GM12878 (cell line): Measurements from ENCODE around the gene ACRBP. TPM values are rescaled to one million over a fixed set of nuclear protein-coding genes. Genes with fewer than 3 reads are reported as not detected.

Experiments
- CBFB ChIP-seq: IDR thresholded peaks from 2 replicates; pipeline ENCODE4 v1.6.1; 2016; ENCODE audit warnings: antibody characterized with exemption, low read depth
- IKZF1 ChIP-seq: fragments of 450-650 bp; conservative IDR thresholded peaks from 2 replicates; pipeline ENCODE4 v1.6.1; 2017; ENCODE audit warnings: antibody characterized with exemption, mild to moderate bottlenecking
- NRF1 ChIP-seq: conservative IDR thresholded peaks from 2 replicates; pipeline ENCODE4 v1.6.1; 2011; ENCODE audit warnings: mild to moderate bottlenecking, low read depth, low read length, improper control_type of control experiment
- POLR2AphosphoS2 ChIP-seq: IDR thresholded peaks from 2 replicates; pipeline ENCODE4 v1.6.1; 2011; ENCODE audit warnings: low read depth, mild to moderate bottlenecking, low read length, improper control_type of control experiment, moderate library complexity
- SIN3A ChIP-seq: IDR thresholded peaks from 2 replicates; pipeline ENCODE4 v1.6.1; 2012; ENCODE audit warnings: low read depth, low read length, improper control_type of control experiment
- SMAD1 ChIP-seq: fragments of 450-650 bp; IDR thresholded peaks from 2 replicates; pipeline ENCODE4 v1.6.1; 2018; ENCODE audit warnings: mild to moderate bottlenecking, low read depth; ENCODE audit not compliant: partially characterized antibody
- polyA plus RNA-seq, 11 experiments: library from polyadenylated mRNA; depleted of rRNA in 4 of 11; unstranded in 6 of 11; stranded (reverse) in 5 of 11; fragments of >200 nt; fragmentation: Nextera tagmentation in 4 of 11; fragmentation: Illumina TruSeq in 1 of 11; extraction: Ambion mirVana in 4 of 11; extraction: Trizol in 1 of 11; gene quantifications; 1 replicate in 1 of 11; 2 replicates in 10 of 11; pipeline versions ENCODE4 v1.2.1 to v1.2.3, GENCODE V29; 2011 to 2016; ENCODE audit warnings: inconsistent platforms in 2 of 11, missing spikeins in 2 of 11, low read depth in 1 of 11
- total RNA-seq, 4 experiments: library from RNA; depleted of rRNA in 3 of 4; stranded (reverse); fragments of >200 nt in 3 of 4; fragmentation: Illumina TruSeq in 1 of 4; extraction: Trizol in 1 of 4; gene quantifications; 2 replicates each; pipeline versions ENCODE4 v1.2.1 to v1.2.3, GENCODE V29; 2013 to 2021
- TF ChIP-seq, protein P1 (sequence below): fragments of 450-650 bp; formaldehyde crosslinking; IDR thresholded peaks from 2 replicates; pipeline ENCODE4 v1.5.0; 2022; ENCODE audit warnings: mild to moderate bottlenecking, missing genetic modification characterization
- TF ChIP-seq, protein P2 (sequence below): fragments of 450-650 bp; IDR thresholded peaks from 2 replicates; pipeline ENCODE4 v1.6.1; 2016; ENCODE audit warnings: mild to moderate bottlenecking
- TF ChIP-seq, protein P3 (sequence below): fragments of 450-650 bp; IDR thresholded peaks from 2 replicates; pipeline ENCODE4 v1.6.1; 2017; ENCODE audit warnings: mild to moderate bottlenecking, moderate library complexity
- TF ChIP-seq, protein P4 (sequence below): fragments of 450-650 bp; IDR thresholded peaks from 2 replicates; pipeline ENCODE4 v1.6.1; 2018; ENCODE audit warnings: borderline replicate concordance, mild to moderate bottlenecking; ENCODE audit not compliant: partially characterized antibody
- TF ChIP-seq, protein P5 (sequence below): fragments of 450-650 bp; IDR thresholded peaks from 2 replicates; pipeline ENCODE4 v1.6.1; 2016; ENCODE audit warnings: mild to moderate bottlenecking
- TF ChIP-seq, protein P6 (sequence below): fragments of 450-650 bp; IDR thresholded peaks from 2 replicates; pipeline ENCODE4 v1.6.1; 2017; ENCODE audit warnings: low read depth, mild to moderate bottlenecking, moderate library complexity

ACRBP gene
- total and polyA plus RNA-seq, 10 of the 15 experiments (the other 5 are each of a cell fraction or from before 2014, with no cell fraction given): 0.54 to 1.4 (median 0.87) TPM

DNA sequence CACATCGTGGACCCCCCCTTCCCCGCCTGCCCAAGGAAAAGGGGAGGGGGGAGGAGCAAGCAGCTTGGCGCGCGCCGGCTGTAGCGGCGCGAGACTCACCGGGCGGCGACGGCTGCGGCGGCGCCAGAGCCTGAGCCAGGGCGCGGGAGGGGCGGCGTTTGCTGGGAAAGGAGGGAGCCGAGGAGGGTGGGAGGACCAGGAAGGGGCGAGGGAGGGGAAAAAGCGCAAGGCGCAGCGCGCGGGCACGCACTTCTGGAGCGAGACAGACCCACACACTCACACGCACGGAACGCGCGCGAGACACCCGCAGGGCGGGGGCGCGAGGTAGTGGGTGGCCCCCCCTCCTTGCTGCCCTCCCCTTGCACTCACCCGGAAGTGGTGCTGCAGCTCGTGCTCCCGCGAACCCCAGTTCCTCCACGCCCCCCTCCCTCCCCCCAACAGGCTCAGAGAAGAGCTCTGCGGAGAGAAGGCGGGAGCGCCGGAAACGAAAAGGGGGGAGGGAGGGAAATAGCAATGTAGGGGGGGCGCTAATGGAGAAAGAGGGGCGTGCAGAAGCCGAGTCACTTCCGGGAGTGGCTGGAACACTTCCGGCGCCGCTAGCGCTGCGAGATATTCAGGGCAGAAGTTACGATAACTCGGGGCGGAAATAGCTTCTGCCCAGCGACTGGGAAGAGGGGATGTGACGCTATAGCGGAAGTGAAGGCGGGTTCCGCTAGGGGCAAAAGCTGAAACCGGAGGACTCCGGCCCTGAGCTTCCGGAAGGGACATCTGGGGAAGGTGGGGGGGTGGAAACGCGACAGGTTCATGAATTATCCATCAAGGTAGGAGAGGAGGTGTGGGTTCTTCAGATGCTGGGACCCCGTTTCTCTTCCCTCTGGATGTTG is 42.0 kb upstream of the ACRBP start, which contains the start of gene ZNF384 (continued):
- TF ChIP-seq, protein P1, sequence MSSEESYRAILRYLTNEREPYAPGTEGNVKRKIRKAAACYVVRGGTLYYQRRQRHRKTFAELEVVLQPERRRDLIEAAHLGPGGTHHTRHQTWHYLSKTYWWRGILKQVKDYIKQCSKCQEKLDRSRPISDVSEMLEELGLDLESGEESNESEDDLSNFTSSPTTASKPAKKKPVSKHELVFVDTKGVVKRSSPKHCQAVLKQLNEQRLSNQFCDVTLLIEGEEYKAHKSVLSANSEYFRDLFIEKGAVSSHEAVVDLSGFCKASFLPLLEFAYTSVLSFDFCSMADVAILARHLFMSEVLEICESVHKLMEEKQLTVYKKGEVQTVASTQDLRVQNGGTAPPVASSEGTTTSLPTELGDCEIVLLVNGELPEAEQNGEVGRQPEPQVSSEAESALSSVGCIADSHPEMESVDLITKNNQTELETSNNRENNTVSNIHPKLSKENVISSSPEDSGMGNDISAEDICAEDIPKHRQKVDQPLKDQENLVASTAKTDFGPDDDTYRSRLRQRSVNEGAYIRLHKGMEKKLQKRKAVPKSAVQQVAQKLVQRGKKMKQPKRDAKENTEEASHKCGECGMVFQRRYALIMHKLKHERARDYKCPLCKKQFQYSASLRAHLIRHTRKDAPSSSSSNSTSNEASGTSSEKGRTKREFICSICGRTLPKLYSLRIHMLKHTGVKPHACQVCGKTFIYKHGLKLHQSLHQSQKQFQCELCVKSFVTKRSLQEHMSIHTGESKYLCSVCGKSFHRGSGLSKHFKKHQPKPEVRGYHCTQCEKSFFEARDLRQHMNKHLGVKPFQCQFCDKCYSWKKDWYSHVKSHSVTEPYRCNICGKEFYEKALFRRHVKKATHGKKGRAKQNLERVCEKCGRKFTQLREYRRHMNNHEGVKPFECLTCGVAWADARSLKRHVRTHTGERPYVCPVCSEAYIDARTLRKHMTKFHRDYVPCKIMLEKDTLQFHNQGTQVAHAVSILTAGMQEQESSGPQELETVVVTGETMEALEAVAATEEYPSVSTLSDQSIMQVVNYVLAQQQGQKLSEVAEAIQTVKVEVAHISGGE (CRISPR knock-in tag): peak; percentile 67
- TF ChIP-seq, protein P2, sequence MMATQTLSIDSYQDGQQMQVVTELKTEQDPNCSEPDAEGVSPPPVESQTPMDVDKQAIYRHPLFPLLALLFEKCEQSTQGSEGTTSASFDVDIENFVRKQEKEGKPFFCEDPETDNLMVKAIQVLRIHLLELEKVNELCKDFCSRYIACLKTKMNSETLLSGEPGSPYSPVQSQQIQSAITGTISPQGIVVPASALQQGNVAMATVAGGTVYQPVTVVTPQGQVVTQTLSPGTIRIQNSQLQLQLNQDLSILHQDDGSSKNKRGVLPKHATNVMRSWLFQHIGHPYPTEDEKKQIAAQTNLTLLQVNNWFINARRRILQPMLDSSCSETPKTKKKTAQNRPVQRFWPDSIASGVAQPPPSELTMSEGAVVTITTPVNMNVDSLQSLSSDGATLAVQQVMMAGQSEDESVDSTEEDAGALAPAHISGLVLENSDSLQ: peak; percentile 59; the same call in 1 of the 2 replicates
- peak; percentile 63 for TF ChIP-seq POLR2AphosphoS2
- TF ChIP-seq SMAD1: no peak
- TF ChIP-seq, protein P3, sequence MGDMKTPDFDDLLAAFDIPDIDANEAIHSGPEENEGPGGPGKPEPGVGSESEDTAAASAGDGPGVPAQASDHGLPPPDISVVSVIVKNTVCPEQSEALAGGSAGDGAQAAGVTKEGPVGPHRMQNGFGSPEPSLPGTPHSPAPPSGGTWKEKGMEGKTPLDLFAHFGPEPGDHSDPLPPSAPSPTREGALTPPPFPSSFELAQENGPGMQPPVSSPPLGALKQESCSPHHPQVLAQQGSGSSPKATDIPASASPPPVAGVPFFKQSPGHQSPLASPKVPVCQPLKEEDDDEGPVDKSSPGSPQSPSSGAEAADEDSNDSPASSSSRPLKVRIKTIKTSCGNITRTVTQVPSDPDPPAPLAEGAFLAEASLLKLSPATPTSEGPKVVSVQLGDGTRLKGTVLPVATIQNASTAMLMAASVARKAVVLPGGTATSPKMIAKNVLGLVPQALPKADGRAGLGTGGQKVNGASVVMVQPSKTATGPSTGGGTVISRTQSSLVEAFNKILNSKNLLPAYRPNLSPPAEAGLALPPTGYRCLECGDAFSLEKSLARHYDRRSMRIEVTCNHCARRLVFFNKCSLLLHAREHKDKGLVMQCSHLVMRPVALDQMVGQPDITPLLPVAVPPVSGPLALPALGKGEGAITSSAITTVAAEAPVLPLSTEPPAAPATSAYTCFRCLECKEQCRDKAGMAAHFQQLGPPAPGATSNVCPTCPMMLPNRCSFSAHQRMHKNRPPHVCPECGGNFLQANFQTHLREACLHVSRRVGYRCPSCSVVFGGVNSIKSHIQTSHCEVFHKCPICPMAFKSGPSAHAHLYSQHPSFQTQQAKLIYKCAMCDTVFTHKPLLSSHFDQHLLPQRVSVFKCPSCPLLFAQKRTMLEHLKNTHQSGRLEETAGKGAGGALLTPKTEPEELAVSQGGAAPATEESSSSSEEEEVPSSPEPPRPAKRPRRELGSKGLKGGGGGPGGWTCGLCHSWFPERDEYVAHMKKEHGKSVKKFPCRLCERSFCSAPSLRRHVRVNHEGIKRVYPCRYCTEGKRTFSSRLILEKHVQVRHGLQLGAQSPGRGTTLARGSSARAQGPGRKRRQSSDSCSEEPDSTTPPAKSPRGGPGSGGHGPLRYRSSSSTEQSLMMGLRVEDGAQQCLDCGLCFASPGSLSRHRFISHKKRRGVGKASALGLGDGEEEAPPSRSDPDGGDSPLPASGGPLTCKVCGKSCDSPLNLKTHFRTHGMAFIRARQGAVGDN: peak; percentile 9; the same call in 1 of the 2 replicates
- TF ChIP-seq, protein P4, sequence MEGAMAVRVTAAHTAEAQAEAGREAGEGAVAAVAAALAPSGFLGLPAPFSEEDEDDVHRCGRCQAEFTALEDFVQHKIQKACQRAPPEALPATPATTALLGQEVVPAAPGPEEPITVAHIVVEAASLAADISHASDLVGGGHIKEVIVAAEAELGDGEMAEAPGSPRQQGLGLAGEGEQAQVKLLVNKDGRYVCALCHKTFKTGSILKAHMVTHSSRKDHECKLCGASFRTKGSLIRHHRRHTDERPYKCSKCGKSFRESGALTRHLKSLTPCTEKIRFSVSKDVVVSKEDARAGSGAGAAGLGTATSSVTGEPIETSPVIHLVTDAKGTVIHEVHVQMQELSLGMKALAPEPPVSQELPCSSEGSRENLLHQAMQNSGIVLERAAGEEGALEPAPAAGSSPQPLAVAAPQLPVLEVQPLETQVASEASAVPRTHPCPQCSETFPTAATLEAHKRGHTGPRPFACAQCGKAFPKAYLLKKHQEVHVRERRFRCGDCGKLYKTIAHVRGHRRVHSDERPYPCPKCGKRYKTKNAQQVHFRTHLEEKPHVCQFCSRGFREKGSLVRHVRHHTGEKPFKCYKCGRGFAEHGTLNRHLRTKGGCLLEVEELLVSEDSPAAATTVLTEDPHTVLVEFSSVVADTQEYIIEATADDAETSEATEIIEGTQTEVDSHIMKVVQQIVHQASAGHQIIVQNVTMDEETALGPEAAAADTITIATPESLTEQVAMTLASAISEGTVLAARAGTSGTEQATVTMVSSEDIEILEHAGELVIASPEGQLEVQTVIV: peak; percentile 91
- TF ChIP-seq, protein P5, sequence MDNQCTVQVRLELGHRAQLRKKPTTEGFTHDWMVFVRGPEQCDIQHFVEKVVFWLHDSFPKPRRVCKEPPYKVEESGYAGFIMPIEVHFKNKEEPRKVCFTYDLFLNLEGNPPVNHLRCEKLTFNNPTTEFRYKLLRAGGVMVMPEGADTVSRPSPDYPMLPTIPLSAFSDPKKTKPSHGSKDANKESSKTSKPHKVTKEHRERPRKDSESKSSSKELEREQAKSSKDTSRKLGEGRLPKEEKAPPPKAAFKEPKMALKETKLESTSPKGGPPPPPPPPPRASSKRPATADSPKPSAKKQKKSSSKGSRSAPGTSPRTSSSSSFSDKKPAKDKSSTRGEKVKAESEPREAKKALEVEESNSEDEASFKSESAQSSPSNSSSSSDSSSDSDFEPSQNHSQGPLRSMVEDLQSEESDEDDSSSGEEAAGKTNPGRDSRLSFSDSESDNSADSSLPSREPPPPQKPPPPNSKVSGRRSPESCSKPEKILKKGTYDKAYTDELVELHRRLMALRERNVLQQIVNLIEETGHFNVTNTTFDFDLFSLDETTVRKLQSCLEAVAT: peak; percentile 51
- peak; percentile 16; the same call in 1 of the 2 replicates for TF ChIP-seq CBFB
- TF ChIP-seq SIN3A: peak; percentile 78; the same call in 1 of the 2 replicates
- TF ChIP-seq NRF1: 0 out of 2 replicates have a peak, but pooled peaks have one; percentile 2
- TF ChIP-seq IKZF1: peak; percentile 98
- TF ChIP-seq, protein P6, sequence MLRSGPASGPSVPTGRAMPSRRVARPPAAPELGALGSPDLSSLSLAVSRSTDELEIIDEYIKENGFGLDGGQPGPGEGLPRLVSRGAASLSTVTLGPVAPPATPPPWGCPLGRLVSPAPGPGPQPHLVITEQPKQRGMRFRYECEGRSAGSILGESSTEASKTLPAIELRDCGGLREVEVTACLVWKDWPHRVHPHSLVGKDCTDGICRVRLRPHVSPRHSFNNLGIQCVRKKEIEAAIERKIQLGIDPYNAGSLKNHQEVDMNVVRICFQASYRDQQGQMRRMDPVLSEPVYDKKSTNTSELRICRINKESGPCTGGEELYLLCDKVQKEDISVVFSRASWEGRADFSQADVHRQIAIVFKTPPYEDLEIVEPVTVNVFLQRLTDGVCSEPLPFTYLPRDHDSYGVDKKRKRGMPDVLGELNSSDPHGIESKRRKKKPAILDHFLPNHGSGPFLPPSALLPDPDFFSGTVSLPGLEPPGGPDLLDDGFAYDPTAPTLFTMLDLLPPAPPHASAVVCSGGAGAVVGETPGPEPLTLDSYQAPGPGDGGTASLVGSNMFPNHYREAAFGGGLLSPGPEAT: peak; percentile 58; the same call in 1 of the 2 replicates
